Brain microvascular endothelial cell (primary cell): ENCODE measurements around the gene FOXK1.

ENCODE experiments used
- DNase-seq: peaks from one replicate; pipeline ENCODE4 v3.0.0-alpha.2; 2020
- H3K27ac ChIP-seq: fragments of 250-450 bp; sonication (Bioruptor Pico); 2 replicates; pipeline ENCODE4 v1.5.1; 2020; ENCODE audit warnings: mild to moderate bottlenecking, moderate library complexity
- H3K27me3 ChIP-seq: fragments of 250-450 bp; sonication (Bioruptor Pico); replicated peaks from 2 replicates; pipeline ENCODE4 v1.5.1; 2020; ENCODE audit warnings: mild to moderate bottlenecking
- H3K36me3 ChIP-seq: fragments of 250-450 bp; sonication (Bioruptor Pico); replicated peaks from 2 replicates; pipeline ENCODE4 v1.5.1; 2020; ENCODE audit warnings: mild to moderate bottlenecking
- H3K4me3 ChIP-seq: 2 replicates; pipeline ENCODE4 v1.5.1; 2011; ENCODE audit warnings: low read depth, mild to moderate bottlenecking, control low read depth, low read length, moderate library complexity
- in situ Hi-C: cut with HindIII; loops from 2 replicates; pipeline ENCODE4 v1.10.0; 2017; ENCODE audit warnings: low sequenced_read_pairs, low pct_ligation_motif_present
- TF ChIP-seq, protein P1 (sequence below): IDR thresholded peaks from 2 replicates; pipeline ENCODE4 v1.5.1; 2011; ENCODE audit warnings: low read depth, mild to moderate bottlenecking, moderate library complexity, low read length, control low read depth, inconsistent platforms; ENCODE audit errors: missing control alignments

FOXK1 gene

DNA sequence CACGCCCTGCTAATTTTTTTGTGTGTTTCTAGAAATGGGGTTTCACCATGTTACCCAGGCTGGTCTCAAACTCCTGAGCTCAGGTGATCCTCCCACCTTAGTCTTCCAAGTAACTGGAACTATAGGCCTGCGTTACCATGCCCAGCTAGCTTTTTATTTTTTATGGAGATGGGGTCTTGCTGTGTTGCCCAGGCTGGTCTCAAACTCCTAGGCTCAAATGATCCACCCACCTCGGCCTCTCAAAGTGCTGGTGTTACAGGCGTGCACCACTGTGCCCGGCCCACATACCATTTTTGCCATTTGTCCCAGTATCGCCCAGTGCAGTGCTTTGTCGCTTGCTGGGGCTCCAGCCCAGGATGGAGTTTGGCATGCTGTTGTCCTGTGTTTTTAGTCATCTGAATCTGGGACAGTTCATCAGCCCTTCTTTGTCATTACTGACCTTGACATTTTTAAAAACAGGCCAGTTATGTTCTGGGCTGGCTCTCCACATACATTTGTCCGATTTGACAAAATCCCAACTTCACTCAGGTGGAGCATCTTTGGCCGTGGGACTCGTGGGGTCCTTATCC is 16.7 kb downstream of the FOXK1 start:
- no peak for DNase-seq
- no peaks in the 10 kb centered on the region for H3K36me3 ChIP-seq
- in situ Hi-C loops = no loop called here
- TF ChIP-seq, protein P1, sequence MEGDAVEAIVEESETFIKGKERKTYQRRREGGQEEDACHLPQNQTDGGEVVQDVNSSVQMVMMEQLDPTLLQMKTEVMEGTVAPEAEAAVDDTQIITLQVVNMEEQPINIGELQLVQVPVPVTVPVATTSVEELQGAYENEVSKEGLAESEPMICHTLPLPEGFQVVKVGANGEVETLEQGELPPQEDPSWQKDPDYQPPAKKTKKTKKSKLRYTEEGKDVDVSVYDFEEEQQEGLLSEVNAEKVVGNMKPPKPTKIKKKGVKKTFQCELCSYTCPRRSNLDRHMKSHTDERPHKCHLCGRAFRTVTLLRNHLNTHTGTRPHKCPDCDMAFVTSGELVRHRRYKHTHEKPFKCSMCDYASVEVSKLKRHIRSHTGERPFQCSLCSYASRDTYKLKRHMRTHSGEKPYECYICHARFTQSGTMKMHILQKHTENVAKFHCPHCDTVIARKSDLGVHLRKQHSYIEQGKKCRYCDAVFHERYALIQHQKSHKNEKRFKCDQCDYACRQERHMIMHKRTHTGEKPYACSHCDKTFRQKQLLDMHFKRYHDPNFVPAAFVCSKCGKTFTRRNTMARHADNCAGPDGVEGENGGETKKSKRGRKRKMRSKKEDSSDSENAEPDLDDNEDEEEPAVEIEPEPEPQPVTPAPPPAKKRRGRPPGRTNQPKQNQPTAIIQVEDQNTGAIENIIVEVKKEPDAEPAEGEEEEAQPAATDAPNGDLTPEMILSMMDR = no peak
- no peak overlapping the region for H3K27ac ChIP-seq
- no peak overlapping the region for H3K4me3 ChIP-seq
- no peaks in the 10 kb centered on the region for H3K27me3 ChIP-seq

GRCh38 chr7:4699841-4700240 is 17.7 kb downstream of the FOXK1 start:
- Histone ChIP-seq H3K36me3 (no peaks in the 10 kb centered on the region), H3K27me3 (no peaks in the 10 kb centered on the region), H3K4me3 (no peak overlapping the region), H3K27ac (peak overlapping the region; percentile 88)
- no peak for DNase-seq
- TF ChIP-seq, protein P1 = no peak
- in situ Hi-C loops = no loop called here

GRCh38 chr7:4700577-4701235 is 18.6 kb downstream of the FOXK1 start:
- no peaks in the 10 kb centered on the region for H3K36me3 ChIP-seq
- TF ChIP-seq, protein P1 = peak; percentile 36
- DNase-seq = peak; percentile 98
- no peaks in the 10 kb centered on the region for H3K27me3 ChIP-seq
- in situ Hi-C loops = no loop called here
- H3K4me3 ChIP-seq = no peak overlapping the region
- peak overlapping the region; percentile 88 for H3K27ac ChIP-seq

DNA sequence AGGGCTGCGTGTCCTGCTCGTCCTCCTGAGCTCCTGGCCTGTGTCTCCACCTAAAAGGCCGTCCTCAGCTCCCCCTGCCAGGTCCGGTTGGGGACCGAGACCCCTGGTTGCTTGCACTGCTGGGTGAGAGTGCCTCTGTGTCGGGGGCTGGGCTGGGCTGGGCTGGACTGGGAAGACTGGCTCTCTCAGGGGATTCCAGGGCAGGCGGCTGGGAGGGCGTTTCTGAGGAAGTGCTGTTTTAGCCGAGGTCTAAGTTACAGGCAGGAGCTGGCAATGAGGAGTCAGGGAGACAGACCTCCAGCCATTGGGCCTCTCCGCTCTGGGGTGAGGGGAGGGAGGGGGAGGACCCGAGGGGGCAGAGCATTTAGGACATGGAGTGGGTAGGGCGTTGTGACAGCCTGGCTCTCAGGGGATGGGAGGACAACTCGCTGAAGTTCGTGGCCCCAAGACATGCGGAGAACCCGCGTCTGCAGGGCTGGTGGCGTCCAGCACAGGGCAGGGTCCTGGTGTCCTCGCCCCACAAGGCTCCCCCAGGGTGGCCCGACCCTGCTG is 20.9 kb downstream of the FOXK1 start:
- in situ Hi-C loops = no loop called here
- Histone ChIP-seq H3K36me3 (no peaks in the 10 kb centered on the region), H3K4me3 (no peak overlapping the region), H3K27me3 (no peaks in the 10 kb centered on the region), H3K27ac (peak overlapping the region; percentile 4)
- no peak for DNase-seq
- TF ChIP-seq, protein P1 = no peak

GRCh38 chr7:4703532-4703931 is 21.4 kb downstream of the FOXK1 start:
- Histone ChIP-seq H3K4me3 (no peak overlapping the region), H3K36me3 (no peaks in the 10 kb centered on the region), H3K27ac (peak overlapping the region; percentile 4), H3K27me3 (no peaks in the 10 kb centered on the region)
- no peak for DNase-seq
- in situ Hi-C loops = no loop called here
- TF ChIP-seq, protein P1 = no peak
